T-helper 1 cell treated with Interleukin-12 subunit alpha and Interleukin-12 subunit beta and Interleukin-4 antibody, amounts not matched to agents 30 μg/mL and 1 μg/mL, for 36 hours (primary cell): ENCODE measurements around the gene HDAC3.

Source experiments
- H3K27ac Mint-ChIP-seq: one replicate; pipeline ENCODE4 v1.8.0; 2021; ENCODE audit warnings: mild to moderate bottlenecking, mixed read lengths
- H3K27me3 Mint-ChIP-seq: one replicate; pipeline ENCODE4 v1.8.0; 2021; ENCODE audit warnings: low read depth, mixed read lengths
- H3K36me3 Mint-ChIP-seq: one replicate; pipeline ENCODE4 v1.8.0; 2021; ENCODE audit warnings: low read depth, mixed read lengths
- H3K4me1 Mint-ChIP-seq: one replicate; pipeline ENCODE4 v1.8.0; 2021; ENCODE audit warnings: low read depth, mixed read lengths
- H3K4me3 Mint-ChIP-seq: one replicate; pipeline ENCODE4 v1.8.0; 2021; ENCODE audit warnings: mild to moderate bottlenecking, moderate library complexity, mixed read lengths
- H3K9me3 Mint-ChIP-seq: one replicate; pipeline ENCODE4 v1.8.0; 2021; ENCODE audit warnings: mixed read lengths

The HDAC3 gene

GRCh38 chr5:141649056-141649688, 12.5 kb upstream of the HDAC3 start:
- no peak overlapping the region for H3K27ac Mint-ChIP-seq
- H3K27me3 Mint-ChIP-seq, result peaks cover 3% of the 10 kb centered on the region
- H3K36me3 Mint-ChIP-seq, result peaks cover 13% of the 10 kb centered on the region
- no peaks in the 10 kb centered on the region for H3K9me3 Mint-ChIP-seq
- peaks cover 25% of the 10 kb centered on the region for H3K4me1 Mint-ChIP-seq
- no peak overlapping the region for H3K4me3 Mint-ChIP-seq

DNA sequence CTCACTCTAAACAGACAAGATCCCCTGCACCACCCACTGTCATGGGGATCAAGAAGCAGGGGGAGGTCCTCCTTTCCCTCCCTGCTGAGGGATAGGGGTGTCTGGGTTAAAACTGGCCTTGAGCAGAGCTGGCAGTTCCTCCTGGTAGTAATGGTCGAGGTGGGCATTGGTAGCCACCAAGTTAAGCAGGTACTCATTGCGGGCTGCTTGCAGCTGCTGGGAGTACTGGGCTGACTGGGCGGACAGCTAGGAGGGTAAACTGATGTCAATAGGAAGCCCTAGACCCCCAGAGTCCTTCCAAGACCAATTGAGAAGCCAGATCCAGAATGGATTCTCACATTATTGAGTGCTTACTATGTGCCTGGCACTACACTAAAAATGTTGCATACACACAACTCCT, 11.2 kb upstream of the HDAC3 start:
- no peak overlapping the region for H3K4me3 Mint-ChIP-seq
- peaks cover 25% of the 10 kb centered on the region for H3K4me1 Mint-ChIP-seq
- H3K27ac Mint-ChIP-seq, result no peak overlapping the region
- no peaks in the 10 kb centered on the region for H3K9me3 Mint-ChIP-seq
- H3K36me3 Mint-ChIP-seq, result peaks cover 13% of the 10 kb centered on the region
- peaks cover 3% of the 10 kb centered on the region for H3K27me3 Mint-ChIP-seq

DNA sequence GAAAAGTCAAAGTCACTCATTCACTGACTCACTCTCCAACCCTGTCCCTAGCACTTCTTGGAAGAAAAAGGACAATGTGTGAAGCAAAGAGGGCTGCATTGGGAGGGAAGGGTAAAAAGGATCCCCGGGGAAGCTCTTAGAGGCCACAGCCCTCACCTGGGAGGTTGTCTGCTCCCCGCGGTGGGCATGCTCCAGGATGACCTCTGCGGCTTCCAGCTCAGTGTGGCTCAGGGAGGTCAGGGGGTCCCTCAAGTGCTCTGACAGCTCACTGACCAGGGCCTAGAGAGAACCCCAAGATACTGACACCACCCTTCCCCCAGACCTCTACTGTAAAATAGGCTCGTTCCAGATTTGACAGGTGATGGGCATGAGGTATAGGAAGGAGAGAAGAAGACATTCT, 10.6 kb upstream of the HDAC3 start:
- H3K36me3 Mint-ChIP-seq, result peaks cover 15% of the 10 kb centered on the region
- no peaks in the 10 kb centered on the region for H3K9me3 Mint-ChIP-seq
- peaks cover 24% of the 10 kb centered on the region for H3K4me1 Mint-ChIP-seq
- peaks cover 3% of the 10 kb centered on the region for H3K27me3 Mint-ChIP-seq
- no peak overlapping the region for H3K27ac Mint-ChIP-seq
- no peak overlapping the region for H3K4me3 Mint-ChIP-seq

DNA sequence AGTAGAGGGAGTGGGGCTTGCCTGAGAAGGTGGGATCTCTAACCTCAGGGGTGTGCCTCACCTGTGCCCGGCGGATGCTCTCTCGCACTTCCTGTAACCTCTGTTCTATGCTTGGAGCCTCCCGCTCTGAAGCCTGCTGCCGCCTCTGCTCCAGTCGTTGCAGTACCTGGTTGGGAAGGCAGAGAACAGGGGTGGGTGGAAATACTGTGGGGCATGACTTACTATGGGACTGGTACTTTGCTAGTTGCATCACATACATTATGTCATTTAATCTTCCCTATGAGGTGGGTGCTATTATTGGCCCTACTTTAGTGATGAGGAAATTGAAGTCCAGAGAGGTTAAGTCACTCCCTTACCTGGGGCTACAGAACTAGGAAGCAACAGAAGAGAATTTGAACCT, 9.4 kb upstream of the HDAC3 start:
- H3K4me1 Mint-ChIP-seq, result peaks cover 31% of the 10 kb centered on the region
- no peak overlapping the region for H3K4me3 Mint-ChIP-seq
- no peak overlapping the region for H3K27ac Mint-ChIP-seq
- no peaks in the 10 kb centered on the region for H3K9me3 Mint-ChIP-seq
- no peaks in the 10 kb centered on the region for H3K27me3 Mint-ChIP-seq
- H3K36me3 Mint-ChIP-seq, result peaks cover 22% of the 10 kb centered on the region

DNA sequence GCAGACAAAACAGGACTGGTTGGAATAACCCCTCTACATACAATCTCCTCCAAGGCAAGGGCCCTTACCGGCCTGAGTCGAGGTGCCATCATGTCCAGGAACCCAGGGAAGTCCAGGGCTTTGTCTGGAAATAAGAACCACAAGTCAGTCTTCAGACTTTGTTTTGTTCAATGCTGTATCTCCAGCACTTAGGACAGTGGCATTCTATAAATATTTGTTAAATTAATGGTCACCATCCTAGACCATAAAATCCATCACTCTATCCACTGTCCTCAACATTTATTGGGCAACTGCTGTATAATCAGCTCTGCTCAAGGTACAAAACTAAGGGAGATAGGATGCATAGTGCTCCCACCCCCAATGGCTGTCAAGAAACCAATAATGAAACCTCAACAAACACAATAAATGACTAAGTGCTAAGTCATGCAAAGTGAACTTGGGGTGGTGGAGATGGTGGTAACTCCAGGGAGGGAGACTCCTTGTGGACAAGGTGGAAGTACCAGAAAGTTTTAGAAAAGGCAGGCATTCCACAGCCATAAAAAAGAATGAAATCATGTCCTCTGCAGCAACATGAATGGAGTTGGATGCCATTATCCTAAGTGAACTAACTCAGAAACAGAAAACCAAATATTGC, 5.1 kb upstream of the HDAC3 start:
- peaks cover 23% of the 10 kb centered on the region for H3K36me3 Mint-ChIP-seq
- peaks cover 26% of the 10 kb centered on the region for H3K4me1 Mint-ChIP-seq

GRCh38 chr5:141640698-141641097, 4.0 kb upstream of the HDAC3 start:
- Mint-ChIP-seq H3K4me3 (no peak overlapping the region), H3K36me3 (peaks cover 19% of the 10 kb centered on the region), H3K4me1 (peaks cover 32% of the 10 kb centered on the region), H3K9me3 (no peaks in the 10 kb centered on the region), H3K27ac (no peak overlapping the region), H3K27me3 (no peaks in the 10 kb centered on the region)

More for the DNA sequence above, 5.1 kb upstream of the HDAC3 start:
- H3K27ac Mint-ChIP-seq, result peak overlapping the region; percentile 35
- H3K27me3 Mint-ChIP-seq, result no peaks in the 10 kb centered on the region
- H3K4me3 Mint-ChIP-seq, result no peak overlapping the region
- no peaks in the 10 kb centered on the region for H3K9me3 Mint-ChIP-seq

- no peak overlapping the region for H3K27ac Mint-ChIP-seq
- H3K4me1 Mint-ChIP-seq, result peaks cover 35% of the 10 kb centered on the region
- H3K4me3 Mint-ChIP-seq, result no peak overlapping the region
- peaks cover 19% of the 10 kb centered on the region for H3K36me3 Mint-ChIP-seq
- no peaks in the 10 kb centered on the region for H3K27me3 Mint-ChIP-seq
- no peaks in the 10 kb centered on the region for H3K9me3 Mint-ChIP-seq
Measured at GRCh38 chr5:141640051-141640415, 3.4 kb upstream of the HDAC3 start.

- no peak overlapping the region for H3K4me3 Mint-ChIP-seq
- peaks cover 17% of the 10 kb centered on the region for H3K36me3 Mint-ChIP-seq
- no peak overlapping the region for H3K27ac Mint-ChIP-seq
- H3K27me3 Mint-ChIP-seq, result no peaks in the 10 kb centered on the region
- no peaks in the 10 kb centered on the region for H3K9me3 Mint-ChIP-seq
- peaks cover 38% of the 10 kb centered on the region for H3K4me1 Mint-ChIP-seq
Measured at GRCh38 chr5:141639357-141640050, 2.9 kb upstream of the HDAC3 start.

GRCh38 chr5:141638771-141639170, 2.1 kb upstream of the HDAC3 start:
- Mint-ChIP-seq H3K4me1 (peaks cover 43% of the 10 kb centered on the region), H3K27ac (peak overlapping the region; percentile 89), H3K9me3 (no peaks in the 10 kb centered on the region), H3K4me3 (peak overlapping the region; percentile 90), H3K36me3 (peaks cover 21% of the 10 kb centered on the region), H3K27me3 (no peaks in the 10 kb centered on the region)

GRCh38 chr5:141637767-141638419, 1.2 kb upstream of the HDAC3 start:
- Mint-ChIP-seq H3K9me3 (no peaks in the 10 kb centered on the region), H3K27ac (peak overlapping the region; percentile 89), H3K4me3 (peak overlapping the region; percentile 90), H3K36me3 (peaks cover 21% of the 10 kb centered on the region), H3K27me3 (no peaks in the 10 kb centered on the region), H3K4me1 (peaks cover 44% of the 10 kb centered on the region)

DNA sequence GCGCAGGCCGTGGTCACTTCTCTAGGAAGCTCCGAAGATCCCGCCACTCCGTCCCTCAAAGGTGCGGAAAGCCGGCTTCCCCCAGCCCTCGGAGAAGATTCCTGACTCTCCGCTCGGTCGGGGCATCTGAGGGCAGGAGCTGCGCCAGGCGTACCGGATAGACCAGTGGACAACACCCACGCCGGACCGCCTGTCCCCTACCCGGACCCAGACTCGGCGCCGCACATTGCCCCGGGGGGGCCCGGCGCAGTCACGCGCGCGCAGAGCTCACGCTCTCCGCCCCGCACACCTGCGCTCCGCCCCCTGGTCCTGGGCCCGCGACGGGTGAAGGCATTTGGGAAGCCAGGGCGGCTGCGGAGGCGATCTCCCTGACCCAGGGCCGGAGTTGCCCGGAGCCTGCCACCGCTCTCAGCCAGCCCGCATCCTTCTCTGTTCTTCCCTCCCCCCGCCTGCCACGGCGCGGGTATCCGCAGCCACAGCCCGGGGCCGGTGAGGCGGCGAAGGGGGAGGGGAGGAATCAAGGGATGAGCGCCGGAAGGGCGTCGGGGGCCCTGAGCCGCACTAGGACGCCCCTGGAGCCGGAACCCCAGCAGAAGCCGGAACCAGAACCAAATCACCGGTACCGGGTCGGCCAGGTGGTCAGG, 596 bp upstream of the HDAC3 start:
- Mint-ChIP-seq H3K4me1 (peaks cover 46% of the 10 kb centered on the region), H3K4me3 (peak overlapping the region; percentile 90), H3K36me3 (peaks cover 20% of the 10 kb centered on the region), H3K27me3 (no peaks in the 10 kb centered on the region), H3K27ac (peak overlapping the region; percentile 89), H3K9me3 (no peaks in the 10 kb centered on the region)

DNA sequence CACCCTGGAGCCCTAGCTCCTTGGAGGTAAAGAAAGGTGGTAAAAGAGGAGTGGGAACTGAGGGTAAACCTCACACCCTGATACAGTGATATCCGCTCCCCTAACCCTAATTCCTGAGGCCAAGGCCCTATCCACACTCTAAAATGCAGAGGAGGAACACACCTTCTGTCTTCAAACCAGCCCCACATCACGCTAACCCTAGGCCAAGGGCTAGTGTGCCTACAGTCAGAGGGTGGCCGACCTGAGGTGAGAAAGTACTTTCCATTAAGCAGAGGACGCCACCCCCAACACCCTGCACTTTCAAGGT, 590 bp downstream of the HDAC3 start:
- Mint-ChIP-seq H3K27me3 (no peaks in the 10 kb centered on the region), H3K36me3 (peaks cover 12% of the 10 kb centered on the region), H3K4me1 (peaks cover 35% of the 10 kb centered on the region), H3K9me3 (no peaks in the 10 kb centered on the region), H3K4me3 (peak overlapping the region; percentile 90), H3K27ac (peak overlapping the region; percentile 75)

- Mint-ChIP-seq H3K9me3 (no peaks in the 10 kb centered on the region), H3K36me3 (peaks cover 8% of the 10 kb centered on the region), H3K27ac (no peak overlapping the region), H3K4me3 (peak overlapping the region; percentile 90), H3K27me3 (no peaks in the 10 kb centered on the region), H3K4me1 (peaks cover 34% of the 10 kb centered on the region)
Measured at GRCh38 chr5:141635646-141636045, 1.0 kb downstream of the HDAC3 start.

GRCh38 chr5:141634720-141635119, 1.9 kb downstream of the HDAC3 start:
- Mint-ChIP-seq H3K4me1 (peaks cover 34% of the 10 kb centered on the region), H3K27me3 (no peaks in the 10 kb centered on the region), H3K27ac (no peak overlapping the region), H3K4me3 (peak overlapping the region; percentile 2), H3K9me3 (no peaks in the 10 kb centered on the region), H3K36me3 (peaks cover 8% of the 10 kb centered on the region)
